ENCODE data around the gene APEH.

- TF ChIP-seq EZH2 (IDR thresholded peaks at IDR 0.05; ENCODE audit: low read length, unreplicated experiment), result no peak
- TF ChIP-seq CTCF (conservative IDR thresholded peaks at IDR 0.05; ENCODE audit: low read depth, low read length), result no peak
- no peak for TF ChIP-seq EZH2phosphoT487 (IDR thresholded peaks at IDR 0.05; ENCODE audit: borderline replicate concordance, low read length)
Observed at GRCh38 chr3:49665822-49666519, 8.2 kb upstream of the APEH start.
